Measurements from ENCODE around the gene RAB11FIP3. TPM values are rescaled to one million over a fixed set of nuclear protein-coding genes. Genes with fewer than 3 reads are reported as not detected.

The RAB11FIP3 gene
- total and polyA plus RNA-seq, 9 of the 15 experiments (the other 6 are each of a cell fraction or from before 2014, with no cell fraction given): 0.46 to 13.1 (median 4.3) TPM

DNA sequence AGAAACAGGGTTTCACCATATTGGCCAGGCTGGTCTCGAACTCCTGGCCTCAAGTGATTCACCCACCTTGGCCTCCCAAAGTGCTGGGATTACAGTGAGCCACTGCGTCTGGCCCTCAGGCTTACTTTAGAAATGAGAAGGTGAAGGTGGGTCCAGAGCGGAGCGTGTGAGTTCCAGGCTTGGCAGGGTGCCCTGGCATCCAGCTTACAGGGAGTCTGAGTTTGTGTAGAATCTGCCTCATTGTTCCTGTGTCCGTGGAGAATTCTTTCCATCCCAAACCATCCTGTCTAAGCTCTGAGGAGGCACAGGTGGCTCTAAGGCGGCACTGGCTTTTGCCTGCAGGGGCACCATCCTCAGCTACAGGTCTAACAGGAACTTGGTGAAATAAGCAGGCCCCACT lies 50.6 kb downstream of the RAB11FIP3 start:
- in situ Hi-C loops (cut with MboI): no loop called here
- POLR2A ChIA-PET: interaction anchor here (1.1 kb wide), 1 partner anchor 10 kb away, joined by 5 read pairs; no protein-coding TSS in a partner anchor
- no peak overlapping the region for H3K4me2 ChIP-seq (ENCODE audit: insufficient read depth, low read length)

More for the DNA sequence above, 50.6 kb downstream of the RAB11FIP3 start:
- Histone ChIP-seq H3K9me3 (replicated peaks; ENCODE audit: control insufficient read depth, insufficient read depth, low read depth, low read length) (no peaks in the 10 kb centered on the region), H3K4me1 (replicated peaks in 1 of 2; ENCODE audit: control insufficient read depth in 2 of 2, insufficient read depth in 2 of 2, low read length in 2 of 2) (peaks cover 2 to 22% of the 10 kb centered on the region in 2 experiments; a peak in 3 of 5 replicates), H4K20me1 (replicated peaks; ENCODE audit: control insufficient read depth, insufficient read depth, low read length) (no peaks in the 10 kb centered on the region), H2AFZ (ENCODE audit: low read depth, low read length) (no peak overlapping the region), H3K27ac (ENCODE audit: extremely low read depth, low read depth, low read length) (no peak overlapping the region), H3K79me2 (ENCODE audit: control insufficient read depth, insufficient read depth, low read length) (no peaks in the 10 kb centered on the region), H3K27me3 (ENCODE audit: control insufficient read depth in 2 of 2, insufficient read depth in 2 of 2, low read length in 2 of 2) (no peaks in the 10 kb centered on the region), H3K9ac (ENCODE audit: insufficient read depth in 1 of 2, low read depth in 2 of 2, low read length in 2 of 2) (peak overlapping the region in 1 of 2 experiments; percentile 36; a peak in 1 of 4 replicates), H3K4me3 (no peak overlapping the region), H3K9me1 (ENCODE audit: control insufficient read depth, insufficient read depth, low read length) (no peaks in the 10 kb centered on the region), H3K36me3 (ENCODE audit: control insufficient read depth, insufficient read depth, low read length) (no peaks in the 10 kb centered on the region)
- intact Hi-C loops (cut with micrococcal nuclease): no loop called here
- no TSS peak for BruUV-seq (replicated peaks)
- DNase-seq (ENCODE audit: extremely low read depth in 1 of 4, low spot score in 3 of 4) (no peak), FAIRE-seq (no peak), ATAC-seq (no peak)
- WGBS (ENCODE audit: insufficient coverage, low coverage, missing lambda C conversion rate): 85% methylated on average over 6 of the region's 6 CpGs
- CTCF ChIA-PET (ENCODE audit: low intra/inter-chr PET ratio): no interaction called here
- TF ChIP-seq, protein P1, sequence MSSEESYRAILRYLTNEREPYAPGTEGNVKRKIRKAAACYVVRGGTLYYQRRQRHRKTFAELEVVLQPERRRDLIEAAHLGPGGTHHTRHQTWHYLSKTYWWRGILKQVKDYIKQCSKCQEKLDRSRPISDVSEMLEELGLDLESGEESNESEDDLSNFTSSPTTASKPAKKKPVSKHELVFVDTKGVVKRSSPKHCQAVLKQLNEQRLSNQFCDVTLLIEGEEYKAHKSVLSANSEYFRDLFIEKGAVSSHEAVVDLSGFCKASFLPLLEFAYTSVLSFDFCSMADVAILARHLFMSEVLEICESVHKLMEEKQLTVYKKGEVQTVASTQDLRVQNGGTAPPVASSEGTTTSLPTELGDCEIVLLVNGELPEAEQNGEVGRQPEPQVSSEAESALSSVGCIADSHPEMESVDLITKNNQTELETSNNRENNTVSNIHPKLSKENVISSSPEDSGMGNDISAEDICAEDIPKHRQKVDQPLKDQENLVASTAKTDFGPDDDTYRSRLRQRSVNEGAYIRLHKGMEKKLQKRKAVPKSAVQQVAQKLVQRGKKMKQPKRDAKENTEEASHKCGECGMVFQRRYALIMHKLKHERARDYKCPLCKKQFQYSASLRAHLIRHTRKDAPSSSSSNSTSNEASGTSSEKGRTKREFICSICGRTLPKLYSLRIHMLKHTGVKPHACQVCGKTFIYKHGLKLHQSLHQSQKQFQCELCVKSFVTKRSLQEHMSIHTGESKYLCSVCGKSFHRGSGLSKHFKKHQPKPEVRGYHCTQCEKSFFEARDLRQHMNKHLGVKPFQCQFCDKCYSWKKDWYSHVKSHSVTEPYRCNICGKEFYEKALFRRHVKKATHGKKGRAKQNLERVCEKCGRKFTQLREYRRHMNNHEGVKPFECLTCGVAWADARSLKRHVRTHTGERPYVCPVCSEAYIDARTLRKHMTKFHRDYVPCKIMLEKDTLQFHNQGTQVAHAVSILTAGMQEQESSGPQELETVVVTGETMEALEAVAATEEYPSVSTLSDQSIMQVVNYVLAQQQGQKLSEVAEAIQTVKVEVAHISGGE (CRISPR knock-in tag; IDR thresholded peaks at IDR 0.05): no peak
- TF ChIP-seq XRCC5 (IDR thresholded peaks at IDR 0.05; ENCODE audit: low read depth, low read length) (no peak), JUNB (CRISPR knock-in tag; conservative IDR thresholded peaks at IDR 0.05) (no peak), LCOR (CRISPR knock-in tag; IDR thresholded peaks at IDR 0.05) (no peak), ZNF507 (tag; conservative IDR thresholded peaks at IDR 0.05) (no peak), POLR2AphosphoS2 (IDR thresholded peaks at IDR 0.05; ENCODE audit: low read length) (no peak), MTF1 (CRISPR knock-in tag; IDR thresholded peaks at IDR 0.05; ENCODE audit: borderline replicate concordance) (no peak), RBM17 (IDR thresholded peaks at IDR 0.05; ENCODE audit: borderline replicate concordance, low read depth, low read length) (no peak), TEAD2 (tag; IDR thresholded peaks at IDR 0.05) (no peak), TRIM24 (IDR thresholded peaks at IDR 0.05) (no peak)

Measured in K562 (cell line).